ENCODE results near the gene TBX2. TPM values are rescaled to one million over a fixed set of nuclear protein-coding genes. Genes with fewer than 3 reads are reported as not detected.

Gene TBX2
- total RNA-seq, 2 donors from 2014 or later: 0.07 TPM; not detected in 1

DNA sequence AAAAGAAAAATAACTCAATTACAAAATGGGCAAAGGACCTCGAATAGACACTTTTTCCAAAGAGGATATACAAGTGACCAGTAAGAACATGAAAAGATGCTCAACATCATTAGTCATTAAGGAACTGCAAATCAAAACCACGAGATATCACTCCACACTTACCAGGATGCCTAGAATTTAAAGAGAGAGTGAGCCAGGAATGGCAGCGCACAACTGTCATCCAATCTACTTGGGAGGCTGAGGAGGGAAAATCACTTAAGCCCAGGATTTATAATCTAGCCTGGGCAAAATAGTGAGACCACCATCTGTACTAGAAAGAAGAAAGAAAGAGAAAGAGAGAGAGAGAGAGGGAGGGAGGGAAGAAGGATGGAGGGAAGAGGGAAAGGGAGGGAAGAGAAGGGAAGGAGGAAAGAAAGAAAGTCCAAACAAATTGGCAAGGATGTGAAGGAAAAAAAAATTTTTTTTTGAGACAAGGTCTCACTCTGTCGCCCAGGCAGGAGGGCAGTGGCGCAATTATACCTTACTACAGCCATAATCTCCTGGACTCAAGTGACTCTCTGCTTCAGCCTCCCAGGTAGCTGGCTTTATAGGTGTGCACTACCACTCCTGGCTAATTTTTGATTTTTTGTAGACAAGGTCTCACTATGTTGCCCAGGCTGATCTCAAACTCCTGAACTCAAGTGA lies 22.6 kb downstream of the TBX2 start:
- H3K27me3 Mint-ChIP-seq (ENCODE audit: insufficient read depth): peaks cover 55% of the 10 kb centered on the region
- H3K27ac Mint-ChIP-seq: no peak overlapping the region
- no peak for TF ChIP-seq CTCF (conservative IDR thresholded peaks at IDR 0.05)
- H3K4me3 Mint-ChIP-seq: no peak overlapping the region
- Histone ChIP-seq H3K4me1 (ENCODE audit: control insufficient read depth, insufficient read depth, low read length) (no peaks in the 10 kb centered on the region), H3K4me3 (ENCODE audit: low read length) (no peak overlapping the region), H3K36me3 (ENCODE audit: control insufficient read depth, insufficient read depth, low read length) (no peaks in the 10 kb centered on the region), H3K27ac (ENCODE audit: low read depth, low read length) (no peak overlapping the region), H3K9me3 (ENCODE audit: control insufficient read depth, low read length) (no peaks in the 10 kb centered on the region), H3K9ac (ENCODE audit: extremely low read depth, low read length, poor library complexity, severe bottlenecking) (no peak overlapping the region), H3K27me3 (ENCODE audit: control insufficient read depth, insufficient read depth, low read length, poor library complexity, severe bottlenecking) (peaks cover 40% of the 10 kb centered on the region)
- H3K4me1 Mint-ChIP-seq: no peaks in the 10 kb centered on the region
- WGBS, 2 experiments (ENCODE audit: insufficient coverage in 1 of 2, insufficient read length in 1 of 2): 79 to 83% methylated on average over 2 to 5 of the region's 5 CpGs
- H3K36me3 Mint-ChIP-seq (ENCODE audit: low read depth): no peaks in the 10 kb centered on the region
- DNase-seq: no peak
- H3K9me3 Mint-ChIP-seq: no peaks in the 10 kb centered on the region

DNA sequence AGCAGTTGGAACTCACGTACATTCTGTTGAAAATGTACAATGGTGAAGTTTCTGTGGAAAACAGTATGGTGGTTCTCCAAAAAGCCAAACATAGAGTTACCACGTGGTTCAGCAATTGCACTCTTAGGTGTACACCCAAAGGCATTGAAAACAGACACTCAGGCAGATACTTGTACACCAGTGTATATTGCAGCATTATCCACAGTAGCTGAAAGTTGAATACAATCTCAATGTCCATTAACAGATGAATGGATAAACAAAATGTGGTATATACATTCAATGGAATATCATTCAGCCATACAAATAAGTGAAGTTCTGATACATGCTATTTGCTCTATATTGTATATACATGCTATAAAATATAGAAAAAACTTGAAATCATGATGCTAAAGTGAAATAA lies 23.2 kb downstream of the TBX2 start:
- peaks cover 56% of the 10 kb centered on the region for H3K27me3 Mint-ChIP-seq (ENCODE audit: insufficient read depth)
- no peaks in the 10 kb centered on the region for H3K36me3 ChIP-seq (ENCODE audit: control insufficient read depth, insufficient read depth, low read length)
- no peak overlapping the region for H3K27ac ChIP-seq (ENCODE audit: low read depth, low read length)
- no peak for TF ChIP-seq CTCF (conservative IDR thresholded peaks at IDR 0.05)
- peaks cover 37% of the 10 kb centered on the region for H3K27me3 ChIP-seq (ENCODE audit: control insufficient read depth, insufficient read depth, low read length, poor library complexity, severe bottlenecking)
- 43 to 50% methylated on average over 2 of the region's 2 CpGs for WGBS, 2 experiments (ENCODE audit: insufficient coverage in 1 of 2, insufficient read length in 1 of 2)
- H3K27ac Mint-ChIP-seq: no peak overlapping the region
- no peak overlapping the region for H3K4me3 Mint-ChIP-seq
- H3K9me3 Mint-ChIP-seq: no peaks in the 10 kb centered on the region
- no peaks in the 10 kb centered on the region for H3K36me3 Mint-ChIP-seq (ENCODE audit: low read depth)
- no peak for DNase-seq
- H3K4me1 ChIP-seq (ENCODE audit: control insufficient read depth, insufficient read depth, low read length): no peaks in the 10 kb centered on the region
- H3K4me1 Mint-ChIP-seq: no peaks in the 10 kb centered on the region
- H3K9ac ChIP-seq (ENCODE audit: extremely low read depth, low read length, poor library complexity, severe bottlenecking): no peak overlapping the region
- no peaks in the 10 kb centered on the region for H3K9me3 ChIP-seq (ENCODE audit: control insufficient read depth, low read length)
- H3K4me3 ChIP-seq (ENCODE audit: low read length): no peak overlapping the region

DNA sequence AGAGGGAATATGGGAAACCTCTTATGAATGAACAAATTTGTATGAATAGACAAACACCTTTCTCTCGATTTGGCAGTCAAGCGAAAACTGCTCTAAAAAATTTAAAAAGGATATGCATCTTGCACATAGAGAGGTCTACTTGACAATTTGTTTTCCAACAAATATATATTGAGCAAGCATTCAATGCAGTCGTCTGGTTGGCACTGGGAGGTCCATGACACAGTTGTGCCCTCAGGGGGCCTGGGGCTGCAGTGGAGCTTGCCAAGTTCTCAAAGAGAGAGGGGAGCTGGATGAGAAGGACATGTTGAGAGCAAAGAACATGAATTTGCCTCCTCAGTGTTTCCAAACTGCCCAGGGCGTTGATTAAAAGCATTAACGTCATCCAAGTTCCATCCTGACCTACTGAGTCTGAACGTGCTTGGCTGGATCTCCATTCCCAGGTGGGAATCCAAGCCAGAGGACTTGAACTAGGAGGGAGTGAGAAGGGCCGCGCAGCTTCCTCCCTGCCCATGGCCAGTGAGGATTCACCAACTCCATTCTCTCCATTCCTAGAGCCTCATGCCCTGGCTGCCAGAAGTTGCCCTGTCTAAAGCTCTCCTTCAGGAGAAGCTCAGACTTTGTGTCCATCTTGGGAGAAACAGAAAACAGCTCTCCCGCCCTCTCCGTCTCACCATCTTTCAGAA lies 24.5 kb downstream of the TBX2 start:
- Histone ChIP-seq H3K9me3 (ENCODE audit: control insufficient read depth, low read length) (no peaks in the 10 kb centered on the region), H3K4me1 (ENCODE audit: control insufficient read depth, insufficient read depth, low read length) (no peaks in the 10 kb centered on the region), H3K4me3 (ENCODE audit: low read length) (no peak overlapping the region), H3K27me3 (ENCODE audit: control insufficient read depth, insufficient read depth, low read length, poor library complexity, severe bottlenecking) (peaks cover 36% of the 10 kb centered on the region), H3K27ac (ENCODE audit: low read depth, low read length) (no peak overlapping the region), H3K9ac (ENCODE audit: extremely low read depth, low read length, poor library complexity, severe bottlenecking) (no peak overlapping the region), H3K36me3 (ENCODE audit: control insufficient read depth, insufficient read depth, low read length) (no peaks in the 10 kb centered on the region)
- Mint-ChIP-seq H3K4me1 (no peaks in the 10 kb centered on the region), H3K4me3 (no peak overlapping the region), H3K27ac (no peak overlapping the region), H3K27me3 (ENCODE audit: insufficient read depth) (peaks cover 50% of the 10 kb centered on the region), H3K9me3 (no peaks in the 10 kb centered on the region), H3K36me3 (ENCODE audit: low read depth) (no peaks in the 10 kb centered on the region)
- DNase-seq: peak; percentile 28
- 90 to 91% methylated on average over 8 to 10 of the region's 10 CpGs for WGBS, 2 experiments (ENCODE audit: insufficient coverage in 1 of 2, insufficient read length in 1 of 2)
- no peak for TF ChIP-seq CTCF (conservative IDR thresholded peaks at IDR 0.05)
